Tibial artery (tissue), 4 donors: ENCODE data around the gene ZMYND19.

Experiments used
- DNase-seq, 2 donors: peaks; one replicate each; pipeline ENCODE4 v3.0.0-alpha.2; 2019
- H3K27ac ChIP-seq, 2 donors: fragments of 200-600 bp; sonication (generic) in 1 of 2; 1 replicate in 1 of 2; 2 replicates in 1 of 2; pipeline ENCODE4 v1.5.1; 2018 to 2019; ENCODE audit warnings: mild to moderate bottlenecking in 1 of 2
- H3K27me3 ChIP-seq, 2 donors: fragments of 200-600 bp; sonication (generic) in 1 of 2; one replicate each; pipeline versions ENCODE4 v1.5.1 to v1.6.0; 2016 to 2019
- H3K36me3 ChIP-seq, 3 donors: fragments of 200-600 bp; sonication (generic) in 2 of 3; one replicate each; pipeline ENCODE4 v1.5.1; 2016 to 2019; ENCODE audit warnings: mild to moderate bottlenecking in 2 of 3
- H3K4me1 ChIP-seq, 4 donors: fragments of 200-600 bp; sonication (generic) in 2 of 4; 1 replicate in 3 of 4; 2 replicates in 1 of 4; pipeline ENCODE4 v1.5.1; 2016 to 2019
- H3K4me3 ChIP-seq, 2 donors: fragments of 200-600 bp; sonication (generic) in 1 of 2; 1 replicate in 1 of 2; 2 replicates in 1 of 2; pipeline ENCODE4 v1.5.1; 2018 to 2019; ENCODE audit warnings: mild to moderate bottlenecking in 2 of 2
- H3K9me3 ChIP-seq, 3 donors: fragments of 200-600 bp; sonication (generic) in 1 of 3; one replicate each; pipeline ENCODE4 v1.5.1; 2016 to 2019
- intact Hi-C: fragments of 100-400 bp; cut with DNase I; formaldehyde crosslinking; loops from one replicate; pipeline ENCODE4 v1.15.0; 2023; ENCODE audit warnings: low total_unique reads
- TF ChIP-seq, protein P1 (sequence below), 2 experiments: fragments of 200-600 bp in 1 of 2; fragments of 450-650 bp in 1 of 2; IDR thresholded peaks; one replicate each; pipeline ENCODE4 v1.5.1; 2017 to 2019; ENCODE audit warnings: antibody characterized with exemption in 2 of 2, mild to moderate bottlenecking in 1 of 2, moderate library complexity in 1 of 2

The ZMYND19 gene

DNA sequence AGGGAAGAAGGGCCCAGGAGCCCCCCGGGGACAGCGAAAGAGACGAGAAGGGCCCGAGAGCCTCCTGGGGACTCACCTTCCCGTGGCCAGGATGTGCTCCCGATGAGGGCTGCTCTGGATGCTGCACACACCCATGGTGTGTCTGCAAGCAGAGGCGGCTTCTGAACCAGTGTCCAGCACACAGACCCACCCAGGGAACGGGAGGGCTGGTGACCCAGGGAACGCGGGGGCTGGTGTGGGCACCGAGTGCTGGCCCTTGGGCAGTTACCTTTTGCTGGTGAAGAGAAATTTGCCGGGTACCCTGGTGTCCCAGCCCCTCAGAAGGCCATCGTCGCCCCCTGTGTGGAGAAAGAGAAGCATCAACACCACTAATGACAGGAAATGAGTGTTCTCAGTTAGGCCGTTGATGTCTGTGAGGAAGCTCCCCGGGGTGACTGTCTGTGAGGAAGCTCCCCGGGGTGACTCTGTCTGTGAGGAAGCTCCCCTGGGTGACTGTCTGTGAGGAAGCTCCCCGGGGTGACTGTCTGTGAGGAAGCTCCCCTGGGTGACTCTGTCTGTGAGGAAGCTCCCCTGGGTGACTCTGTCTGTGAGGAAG lies 25.4 kb downstream of the ZMYND19 start:
- Histone ChIP-seq H3K27me3 (no peaks in the 10 kb centered on the region), H3K27ac (no peak overlapping the region), H3K9me3 (no peaks in the 10 kb centered on the region), H3K4me1 (no peaks in the 10 kb centered on the region), H3K36me3 (peaks cover 19 to 51% (median 26%) of the 10 kb centered on the region in 3 donors), H3K4me3 (no peak overlapping the region)
- no peak for DNase-seq
- TF ChIP-seq, protein P1, sequence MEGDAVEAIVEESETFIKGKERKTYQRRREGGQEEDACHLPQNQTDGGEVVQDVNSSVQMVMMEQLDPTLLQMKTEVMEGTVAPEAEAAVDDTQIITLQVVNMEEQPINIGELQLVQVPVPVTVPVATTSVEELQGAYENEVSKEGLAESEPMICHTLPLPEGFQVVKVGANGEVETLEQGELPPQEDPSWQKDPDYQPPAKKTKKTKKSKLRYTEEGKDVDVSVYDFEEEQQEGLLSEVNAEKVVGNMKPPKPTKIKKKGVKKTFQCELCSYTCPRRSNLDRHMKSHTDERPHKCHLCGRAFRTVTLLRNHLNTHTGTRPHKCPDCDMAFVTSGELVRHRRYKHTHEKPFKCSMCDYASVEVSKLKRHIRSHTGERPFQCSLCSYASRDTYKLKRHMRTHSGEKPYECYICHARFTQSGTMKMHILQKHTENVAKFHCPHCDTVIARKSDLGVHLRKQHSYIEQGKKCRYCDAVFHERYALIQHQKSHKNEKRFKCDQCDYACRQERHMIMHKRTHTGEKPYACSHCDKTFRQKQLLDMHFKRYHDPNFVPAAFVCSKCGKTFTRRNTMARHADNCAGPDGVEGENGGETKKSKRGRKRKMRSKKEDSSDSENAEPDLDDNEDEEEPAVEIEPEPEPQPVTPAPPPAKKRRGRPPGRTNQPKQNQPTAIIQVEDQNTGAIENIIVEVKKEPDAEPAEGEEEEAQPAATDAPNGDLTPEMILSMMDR (IDR thresholded peaks at IDR 0.05), result no peak
- intact Hi-C loops, result no loop called here

DNA sequence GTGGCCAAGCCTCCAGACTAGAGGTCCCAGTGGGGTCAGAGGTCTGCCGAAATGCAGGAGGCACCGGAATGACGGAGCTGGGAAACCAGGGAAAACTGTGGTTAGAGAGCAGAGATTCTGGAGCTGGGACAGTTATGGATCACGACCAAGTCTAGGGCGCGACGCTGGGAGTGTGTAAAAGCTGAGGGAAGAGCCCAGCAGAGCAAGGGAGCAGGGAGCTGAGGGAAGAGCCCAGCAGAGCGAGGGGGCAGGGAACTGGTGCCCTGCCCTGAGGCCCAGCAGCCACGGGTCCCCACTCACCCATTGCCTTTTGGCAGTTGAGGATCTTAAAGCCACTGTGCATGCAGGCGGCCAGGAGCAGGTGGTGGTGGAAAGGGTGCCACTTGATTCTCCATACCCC lies 26.2 kb downstream of the ZMYND19 start:
- Histone ChIP-seq H3K4me1 (no peaks in the 10 kb centered on the region), H3K27ac (no peak overlapping the region), H3K27me3 (no peaks in the 10 kb centered on the region), H3K36me3 (peaks cover 19 to 58% (median 29%) of the 10 kb centered on the region in 3 donors), H3K4me3 (no peak overlapping the region), H3K9me3 (no peaks in the 10 kb centered on the region)
- intact Hi-C loops, result no loop called here
- TF ChIP-seq, protein P1 (IDR thresholded peaks at IDR 0.05), result no peak
- no peak for DNase-seq

DNA sequence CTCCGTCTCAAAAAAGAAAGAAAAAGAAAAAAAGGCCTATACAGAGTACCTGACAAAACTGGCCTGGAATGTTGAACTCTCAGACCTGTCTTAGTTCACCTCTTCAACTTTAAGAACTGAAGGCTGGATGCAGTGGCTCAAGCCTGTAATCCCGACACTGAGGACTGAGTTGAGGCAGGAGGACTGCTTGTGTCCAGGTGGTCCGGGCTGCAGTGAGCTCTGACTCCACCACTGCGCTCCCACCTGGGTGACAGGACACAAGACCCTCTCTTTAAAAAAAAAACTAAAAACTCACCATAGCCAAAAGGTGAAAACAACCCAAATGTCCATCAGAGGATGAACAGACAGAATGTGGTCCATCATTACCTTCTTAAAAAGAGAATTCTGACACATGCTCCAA lies 32.2 kb downstream of the ZMYND19 start:
- H3K9me3 ChIP-seq, result no peaks in the 10 kb centered on the region
- TF ChIP-seq, protein P1 (IDR thresholded peaks at IDR 0.05), result no peak
- peaks cover 30 to 81% (median 53%) of the 10 kb centered on the region in 3 donors for H3K36me3 ChIP-seq
- no peak overlapping the region for H3K4me3 ChIP-seq
- no peaks in the 10 kb centered on the region for H3K27me3 ChIP-seq
- H3K27ac ChIP-seq, result no peak overlapping the region
- no peaks in the 10 kb centered on the region for H3K4me1 ChIP-seq
- intact Hi-C loops, result no loop called here
- no peak for DNase-seq

DNA sequence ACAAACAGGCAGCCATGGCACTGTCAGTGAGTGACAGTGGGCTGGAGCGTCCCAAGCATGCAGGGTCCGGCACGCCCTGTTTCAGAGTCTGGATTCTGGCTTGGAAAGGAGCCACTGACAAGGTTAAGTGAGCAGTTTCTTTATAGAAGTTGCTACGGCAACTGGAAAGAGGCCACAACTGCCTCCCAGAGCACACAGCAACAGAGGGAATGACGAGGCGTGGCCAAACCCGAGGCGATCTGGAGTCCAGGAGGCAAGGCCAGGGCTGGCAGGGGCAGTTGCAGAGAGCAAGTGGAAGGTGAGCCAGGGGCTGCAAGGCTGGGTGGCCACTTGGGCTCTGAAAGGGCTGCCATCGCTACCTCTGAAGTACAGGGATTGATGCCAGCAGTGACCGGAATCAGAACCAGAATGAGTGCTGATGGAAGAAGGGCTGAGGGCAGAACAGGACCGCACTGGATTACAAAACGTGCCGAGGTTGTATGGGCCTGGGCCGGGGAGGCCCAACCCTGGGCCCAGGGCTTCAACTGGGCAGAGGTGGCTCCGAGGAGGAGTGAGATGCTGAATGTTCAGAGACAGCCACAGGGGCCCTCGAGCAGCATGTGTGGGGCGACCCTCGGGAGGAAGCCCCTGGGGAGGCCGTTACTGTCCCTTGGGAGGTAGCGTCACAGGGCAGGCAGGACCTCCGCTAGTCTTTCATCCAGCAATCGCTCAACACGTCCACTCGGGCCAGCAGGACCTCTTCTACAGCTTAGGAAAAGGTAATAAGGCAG lies 34.1 kb downstream of the ZMYND19 start:
- intact Hi-C loops, result no loop called here
- DNase-seq, result no peak

DNA sequence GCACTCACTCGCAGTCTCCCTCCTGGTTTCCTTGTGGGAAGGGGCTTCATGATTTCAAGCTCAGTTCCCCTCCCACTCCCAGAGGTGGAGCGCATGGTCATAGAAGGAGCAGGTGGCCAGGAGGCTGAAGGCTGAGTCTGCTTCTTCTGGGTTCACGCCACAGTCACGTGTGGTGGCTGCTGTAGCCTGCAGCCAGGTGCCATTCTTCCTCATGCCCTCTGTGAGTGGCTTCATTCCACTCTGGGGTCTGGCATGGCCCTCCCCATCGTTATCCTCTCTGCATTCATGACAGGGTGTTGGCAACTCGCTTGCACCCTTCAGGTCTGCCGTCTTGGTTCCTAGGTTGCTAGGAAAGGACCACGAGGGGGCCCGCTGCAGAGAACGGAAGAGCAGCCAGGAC lies 35.1 kb downstream of the ZMYND19 start:
- TF ChIP-seq, protein P1 (IDR thresholded peaks at IDR 0.05), result no peak
- DNase-seq, result no peak
- no peak overlapping the region for H3K27ac ChIP-seq
- peaks cover 25 to 61% (median 46%) of the 10 kb centered on the region in 3 donors for H3K36me3 ChIP-seq
- no peaks in the 10 kb centered on the region for H3K9me3 ChIP-seq
- intact Hi-C loops, result no loop called here
- peaks cover 0 to 15% (median 7%) of the 10 kb centered on the region in 4 donors for H3K4me1 ChIP-seq
- H3K27me3 ChIP-seq, result no peaks in the 10 kb centered on the region
- no peak overlapping the region for H3K4me3 ChIP-seq

More for the DNA sequence above, 34.1 kb downstream of the ZMYND19 start:
- peaks cover 25 to 66% (median 48%) of the 10 kb centered on the region in 3 donors for H3K36me3 ChIP-seq
- H3K4me1 ChIP-seq, result peaks cover 0 to 11% (median 7%) of the 10 kb centered on the region in 4 donors
- H3K4me3 ChIP-seq, result no peak overlapping the region
- TF ChIP-seq, protein P1 (IDR thresholded peaks at IDR 0.05), result no peak
- H3K27me3 ChIP-seq, result no peaks in the 10 kb centered on the region
- H3K9me3 ChIP-seq, result no peaks in the 10 kb centered on the region
- H3K27ac ChIP-seq, result no peak overlapping the region
